Raji (cell line): ENCODE measurements around the gene SEMG2.

Source experiments
- POLR2A ChIP-seq: IDR thresholded peaks from 2 replicates; pipeline ENCODE4 v1.6.1; 2011; ENCODE audit warnings: low read depth, low read length, control low read depth; ENCODE audit not compliant: insufficient read depth

Gene SEMG2

DNA sequence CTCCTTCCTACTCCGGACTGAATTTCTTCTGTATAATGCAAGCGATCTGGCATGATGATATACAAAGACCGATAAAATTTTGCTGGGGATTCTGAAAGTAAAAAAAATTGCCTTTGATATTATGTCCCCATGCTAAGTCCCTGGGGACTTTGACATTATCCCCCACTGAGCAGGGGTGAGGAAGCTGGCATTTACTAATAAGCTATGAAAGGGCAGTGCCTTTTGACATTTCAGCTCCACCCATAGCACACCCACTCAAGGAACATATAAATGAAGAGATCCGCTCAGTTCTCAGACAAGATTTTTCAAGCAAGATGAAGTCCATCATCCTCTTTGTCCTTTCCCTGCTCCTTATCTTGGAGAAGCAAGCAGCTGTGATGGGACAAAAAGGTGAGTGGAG, at the start of gene SEMG2:
Gene SEMG2 (plus strand): TSS at position 298 of the 400 bp plus-strand sequence. CDS start 17 bp downstream, at position 315.
- TF ChIP-seq POLR2A, result no peak

DNA sequence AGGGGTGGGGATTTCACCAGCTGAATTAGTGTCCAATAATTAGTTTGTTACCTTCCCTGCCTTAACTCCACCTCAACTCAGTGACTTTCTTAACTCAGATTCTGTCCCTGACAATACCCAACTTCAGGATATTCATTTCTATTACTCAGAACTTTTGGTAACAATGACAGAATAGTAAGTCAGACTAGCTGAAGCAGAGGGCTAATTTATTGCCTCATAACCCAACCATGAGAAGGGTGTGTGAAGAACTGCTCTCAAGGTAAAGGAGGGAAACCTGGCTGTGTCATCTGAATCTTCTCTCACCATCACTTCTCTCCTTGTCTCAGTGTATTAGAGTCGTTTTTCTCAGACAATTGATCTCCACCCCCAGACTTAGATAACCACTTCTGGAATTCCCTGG, 47.7 kb upstream of the SEMG2 start:
- TF ChIP-seq POLR2A, result no peak

DNA sequence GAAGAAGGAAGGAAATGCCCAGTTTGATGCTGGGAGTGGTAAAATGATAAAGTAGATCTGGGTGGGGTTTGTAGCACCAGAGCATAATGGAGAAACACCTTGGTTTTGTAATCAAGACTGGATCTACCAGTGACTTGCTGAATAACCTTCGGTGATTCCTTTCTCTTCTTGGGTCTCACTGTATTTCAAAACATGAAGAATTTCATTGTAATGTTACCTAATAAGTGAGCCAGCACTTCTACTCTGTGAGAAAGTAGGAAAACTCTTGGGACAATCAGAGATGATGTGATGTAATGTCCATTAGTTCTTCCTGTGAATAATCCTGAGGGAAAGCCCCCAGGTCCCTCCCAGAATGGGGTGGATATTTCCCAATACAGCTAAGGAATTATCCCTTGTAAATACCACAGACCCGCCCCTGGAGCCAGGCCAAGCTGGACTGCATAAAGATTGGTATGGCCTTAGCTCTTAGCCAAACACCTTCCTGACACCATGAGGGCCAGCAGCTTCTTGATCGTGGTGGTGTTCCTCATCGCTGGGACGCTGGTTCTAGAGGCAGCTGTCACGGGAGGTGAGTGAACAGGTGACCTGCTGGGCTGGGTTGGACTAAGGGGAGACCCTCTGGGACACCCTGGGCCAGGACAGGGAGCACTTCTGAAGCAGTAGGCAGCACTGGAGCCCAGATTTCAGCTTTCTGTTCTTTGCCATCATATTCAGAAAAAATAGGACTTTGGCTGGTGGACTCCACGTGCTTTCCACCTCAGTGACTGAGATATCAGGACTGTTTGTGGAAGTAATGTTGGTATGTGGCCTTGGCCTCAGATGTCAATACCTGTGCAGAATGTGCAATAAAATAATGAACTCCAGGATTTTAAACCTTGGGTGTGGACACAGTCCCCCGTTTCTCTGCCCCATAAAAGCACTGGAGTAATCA, 46.5 kb upstream of the SEMG2 start, which contains the start of gene PI3:
Gene PI3 (plus strand): TSS at position 469 of the 931 bp plus-strand sequence. CDS start 21 bp downstream, at position 490.
- no peak for TF ChIP-seq POLR2A

- TF ChIP-seq POLR2A, result no peak
Measured at GRCh38 chr20:45176526-45177267, 44.5 kb upstream of the SEMG2 start.

DNA sequence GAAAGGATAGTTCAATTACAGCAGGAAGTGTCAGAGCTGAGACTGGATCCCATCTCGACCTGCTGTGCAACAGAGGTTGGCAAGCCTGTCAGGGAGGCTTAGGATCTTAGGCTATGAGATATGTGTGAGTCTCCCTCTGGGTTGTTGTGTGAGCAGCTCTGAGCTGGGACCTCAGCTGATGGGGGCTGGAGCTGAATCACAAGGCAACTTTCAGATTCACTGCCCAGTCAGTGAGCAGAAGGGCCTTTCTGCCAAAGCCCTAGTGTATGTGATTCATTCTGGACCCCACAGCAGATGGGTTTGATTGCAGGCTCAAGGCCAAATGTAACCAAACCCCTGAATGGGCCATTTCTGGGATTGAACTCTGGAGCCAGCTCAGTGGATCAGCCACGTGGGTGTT, 42.0 kb upstream of the SEMG2 start:
- no peak for TF ChIP-seq POLR2A

DNA sequence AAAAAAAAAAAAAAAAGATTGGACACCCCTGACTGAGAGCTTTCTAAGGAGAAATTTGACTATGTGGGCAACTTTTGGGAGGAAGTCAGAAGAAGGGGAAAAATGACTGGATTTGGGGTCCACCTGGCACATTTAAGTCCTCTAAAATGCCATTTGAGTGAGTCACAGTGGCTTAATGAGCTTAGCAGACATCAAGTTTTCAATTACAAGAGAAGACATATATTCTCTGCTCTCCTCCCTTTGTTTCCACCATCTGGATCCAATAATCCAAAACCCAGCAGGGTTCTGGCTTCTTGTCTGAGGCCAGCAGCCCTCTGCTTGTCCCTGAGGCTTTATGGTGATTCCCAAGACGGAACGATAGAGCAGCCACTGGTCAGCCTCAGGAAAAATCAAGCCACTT, 39.5 kb upstream of the SEMG2 start:
- TF ChIP-seq POLR2A, result no peak

GRCh38 chr20:45183084-45183483, 38.1 kb upstream of the SEMG2 start:
- no peak for TF ChIP-seq POLR2A

GRCh38 chr20:45187693-45188092, 33.5 kb upstream of the SEMG2 start:
- no peak for TF ChIP-seq POLR2A

GRCh38 chr20:45189067-45189609, 32.0 kb upstream of the SEMG2 start:
- TF ChIP-seq POLR2A, result no peak

GRCh38 chr20:45189861-45190260, 31.3 kb upstream of the SEMG2 start:
- TF ChIP-seq POLR2A, result no peak

DNA sequence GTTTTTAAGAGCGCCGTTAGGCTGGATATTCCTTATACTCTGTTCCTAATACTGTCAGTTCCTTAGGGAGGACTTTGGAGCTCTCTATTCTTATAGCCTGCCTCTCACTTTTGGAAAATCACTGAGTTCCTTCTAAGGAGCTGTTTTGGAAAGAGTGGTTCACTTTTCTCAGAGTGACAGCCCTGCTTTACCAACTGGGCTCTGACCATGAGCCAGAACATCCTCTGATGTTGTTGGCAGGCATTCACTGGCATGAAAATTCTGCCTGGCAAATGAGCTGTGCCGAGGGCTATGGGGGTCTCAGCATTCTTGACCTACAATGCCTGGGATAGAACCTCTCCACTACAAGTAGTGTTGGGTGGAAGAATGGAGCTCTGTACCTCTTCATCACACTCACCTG, 29.2 kb upstream of the SEMG2 start:
- TF ChIP-seq POLR2A, result no peak

GRCh38 chr20:45193331-45193730, 27.8 kb upstream of the SEMG2 start:
- no peak for TF ChIP-seq POLR2A

- no peak for TF ChIP-seq POLR2A
Measured at GRCh38 chr20:45206725-45207124, 14.4 kb upstream of the SEMG2 start, which contains the start of gene SEMG1. TSS of gene SEMG1 (plus strand) at chr20:45207033. CDS start at chr20:45207054, 21 bp downstream.

DNA sequence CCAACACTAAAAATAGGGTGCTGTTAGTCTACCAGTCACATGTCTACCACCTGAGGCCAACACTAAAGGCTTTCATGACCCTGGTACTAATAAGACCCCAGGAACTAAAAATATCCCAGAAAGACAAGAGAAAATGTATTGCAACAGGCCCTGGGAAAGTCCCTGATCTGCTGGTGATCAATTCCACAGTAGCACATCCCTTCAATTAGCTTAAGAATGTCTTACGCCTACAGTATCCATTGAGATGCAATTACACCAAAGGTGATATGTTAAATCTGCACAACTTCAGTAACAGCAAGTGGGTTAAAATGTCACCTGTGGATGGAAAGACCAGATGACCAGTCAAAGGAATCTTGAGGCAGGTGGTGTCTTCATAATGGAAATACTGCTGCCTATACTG, 11.2 kb upstream of the SEMG2 start:
- no peak for TF ChIP-seq POLR2A

- no peak for TF ChIP-seq POLR2A
Measured at GRCh38 chr20:45211569-45212474, 9.4 kb upstream of the SEMG2 start.

DNA sequence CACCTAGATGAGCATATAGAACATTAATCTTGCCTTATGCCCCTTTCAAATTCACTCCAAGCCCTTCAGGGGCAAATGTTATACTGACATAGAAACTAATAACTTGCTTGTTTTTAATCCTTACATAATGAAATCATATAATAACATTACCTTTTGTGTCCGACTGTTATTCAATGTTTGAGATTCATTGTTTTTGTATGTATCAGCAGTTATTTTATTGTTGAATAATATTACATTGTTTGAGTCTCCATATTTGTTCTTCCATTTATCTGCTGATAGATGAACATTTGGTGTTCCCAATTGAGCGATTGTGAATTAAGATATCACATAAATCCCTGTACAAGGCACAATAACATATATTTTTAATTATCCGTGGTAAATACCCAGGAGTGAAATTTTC, 8.3 kb upstream of the SEMG2 start:
- TF ChIP-seq POLR2A, result no peak
